SU-DHL-6 (cell line): Measurements from ENCODE around the gene LYL1.

ENCODE experiments used
- H2AFZ ChIP-seq: fragments of 200-600 bp; sonication (generic); 2 replicates; pipeline ENCODE4 v1.6.1; 2014; ENCODE audit warnings: low read depth, mild to moderate bottlenecking, moderate library complexity, mixed read lengths, antibody characterized with exemption, low read length; ENCODE audit not compliant: severe bottlenecking
- H3F3A ChIP-seq: fragments of 200-600 bp; shearing (Covaris generic); 2 replicates; pipeline ENCODE4 v1.6.0; 2016; ENCODE audit warnings: antibody characterized with exemption, mild to moderate bottlenecking; ENCODE audit not compliant: insufficient read depth
- H3K27ac ChIP-seq: fragments of 200-600 bp; sonication (generic); 2 replicates; pipeline ENCODE4 v1.5.1; 2016; ENCODE audit warnings: low read depth, mild to moderate bottlenecking, low read length, moderate library complexity, mixed read lengths
- H3K27me3 ChIP-seq: fragments of 200-600 bp; sonication (generic), shearing (Covaris generic); 2 replicates; pipeline ENCODE4 v1.6.0; 2014; ENCODE audit warnings: mild to moderate bottlenecking, low read length
- H3K36me3 ChIP-seq: fragments of 200-600 bp; sonication (generic); 2 replicates; pipeline ENCODE4 v1.6.1; 2014; ENCODE audit warnings: mild to moderate bottlenecking, low read length, mixed read lengths
- H3K4me2 ChIP-seq: fragments of 300-600, 200-600 bp; shearing (Covaris generic), sonication (generic); 2 replicates; pipeline ENCODE4 v1.6.0; 2014; ENCODE audit warnings: low read length, low read depth, mild to moderate bottlenecking; ENCODE audit not compliant: poor library complexity, severe bottlenecking
- H3K4me3 ChIP-seq: fragments of 200-600 bp; sonication (generic); 2 replicates; pipeline ENCODE4 v1.5.1; 2014; ENCODE audit warnings: antibody characterized with exemption, low read length, mild to moderate bottlenecking, mixed read lengths; ENCODE audit not compliant: insufficient read depth, poor library complexity, severe bottlenecking
- H3K79me2 ChIP-seq: fragments of 200-600 bp; sonication (generic); 2 replicates; pipeline ENCODE4 v1.6.1; 2014; ENCODE audit warnings: mild to moderate bottlenecking, low read length, moderate library complexity; ENCODE audit not compliant: insufficient read depth
- H3K9ac ChIP-seq: fragments of 200-600 bp; sonication (generic); 2 replicates; pipeline ENCODE4 v1.7.0; 2014; ENCODE audit warnings: mild to moderate bottlenecking, low read length
- H3K9me2 ChIP-seq: fragments of 200-600 bp; sonication (generic); replicated peaks from 2 replicates; pipeline ENCODE4 v1.6.1; 2014; ENCODE audit warnings: low read length; ENCODE audit not compliant: insufficient read depth
- H3K9me3 ChIP-seq: fragments of 200-600 bp; sonication (generic); 2 replicates; pipeline ENCODE4 v1.6.1; 2014; ENCODE audit warnings: low read length, mixed read lengths; ENCODE audit not compliant: insufficient read depth
- H4K20me1 ChIP-seq: fragments of 200-600 bp; sonication (generic); 2 replicates; pipeline ENCODE4 v1.6.1; 2014; ENCODE audit warnings: low read depth, mild to moderate bottlenecking, antibody characterized with exemption, low read length, moderate library complexity, mixed read lengths
- EZH2phosphoT487 ChIP-seq: fragments of 200-600 bp; sonication (generic), shearing (Covaris generic); conservative IDR thresholded peaks from 2 replicates; pipeline ENCODE4 v1.6.1; 2018; ENCODE audit warnings: mild to moderate bottlenecking, antibody characterized with exemption, low read length, moderate library complexity, mixed read lengths
- TF ChIP-seq, protein P1 (sequence below): fragments of 200-600 bp; sonication (generic); IDR thresholded peaks from one replicate; pipeline ENCODE4 v1.5.1; 2017; ENCODE audit warnings: antibody characterized with exemption, mild to moderate bottlenecking, low read length, moderate library complexity; ENCODE audit not compliant: insufficient read depth, poor library complexity, severe bottlenecking

Gene LYL1

DNA sequence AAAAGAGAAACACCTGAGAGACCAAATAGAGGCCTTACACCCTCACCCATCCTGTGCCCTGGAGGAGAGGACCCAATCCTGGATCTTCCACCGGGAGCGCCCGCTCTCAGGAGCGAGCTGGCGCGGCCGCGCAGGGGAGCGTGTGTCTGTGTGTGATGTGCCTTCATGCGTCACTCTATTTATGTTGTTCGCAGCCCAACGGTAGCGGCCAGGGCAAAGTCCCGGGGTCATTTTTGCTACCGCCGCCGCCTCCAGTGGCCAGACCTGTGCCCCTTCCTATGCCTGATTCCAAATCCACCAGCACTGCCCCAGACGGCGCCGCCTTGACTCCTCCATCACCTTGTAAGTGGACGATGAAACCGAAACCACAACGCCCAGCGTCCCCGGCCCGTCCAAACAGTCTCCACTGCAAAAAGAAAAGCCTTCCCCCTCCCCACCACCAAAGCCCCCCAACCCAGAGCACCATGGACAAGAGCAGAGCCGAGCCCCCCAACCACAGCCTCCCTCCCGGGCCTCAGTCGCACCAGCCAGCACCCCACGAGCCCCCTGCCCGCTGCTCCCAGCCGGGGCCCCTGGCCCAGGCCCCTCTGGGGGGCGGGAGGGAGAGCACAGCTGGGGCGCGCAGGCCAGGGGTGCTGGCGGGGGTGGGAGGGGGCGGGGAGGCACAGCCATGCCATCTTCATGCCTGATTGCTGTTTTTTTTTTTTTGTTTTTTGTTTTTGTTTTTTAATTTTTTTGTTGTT, 14.7 kb downstream of the LYL1 start:
- no peak overlapping the region for H3K4me2 ChIP-seq
- H2AFZ ChIP-seq: no peak overlapping the region
- H4K20me1 ChIP-seq: no peaks in the 10 kb centered on the region
- H3K4me3 ChIP-seq: no peak overlapping the region
- H3K9me3 ChIP-seq: no peaks in the 10 kb centered on the region
- no peak overlapping the region for H3K27ac ChIP-seq
- H3K79me2 ChIP-seq: no peaks in the 10 kb centered on the region
- H3K36me3 ChIP-seq: no peaks in the 10 kb centered on the region
- no peaks in the 10 kb centered on the region for H3K9me2 ChIP-seq
- no peaks in the 10 kb centered on the region for H3F3A ChIP-seq
- TF ChIP-seq, protein P1, sequence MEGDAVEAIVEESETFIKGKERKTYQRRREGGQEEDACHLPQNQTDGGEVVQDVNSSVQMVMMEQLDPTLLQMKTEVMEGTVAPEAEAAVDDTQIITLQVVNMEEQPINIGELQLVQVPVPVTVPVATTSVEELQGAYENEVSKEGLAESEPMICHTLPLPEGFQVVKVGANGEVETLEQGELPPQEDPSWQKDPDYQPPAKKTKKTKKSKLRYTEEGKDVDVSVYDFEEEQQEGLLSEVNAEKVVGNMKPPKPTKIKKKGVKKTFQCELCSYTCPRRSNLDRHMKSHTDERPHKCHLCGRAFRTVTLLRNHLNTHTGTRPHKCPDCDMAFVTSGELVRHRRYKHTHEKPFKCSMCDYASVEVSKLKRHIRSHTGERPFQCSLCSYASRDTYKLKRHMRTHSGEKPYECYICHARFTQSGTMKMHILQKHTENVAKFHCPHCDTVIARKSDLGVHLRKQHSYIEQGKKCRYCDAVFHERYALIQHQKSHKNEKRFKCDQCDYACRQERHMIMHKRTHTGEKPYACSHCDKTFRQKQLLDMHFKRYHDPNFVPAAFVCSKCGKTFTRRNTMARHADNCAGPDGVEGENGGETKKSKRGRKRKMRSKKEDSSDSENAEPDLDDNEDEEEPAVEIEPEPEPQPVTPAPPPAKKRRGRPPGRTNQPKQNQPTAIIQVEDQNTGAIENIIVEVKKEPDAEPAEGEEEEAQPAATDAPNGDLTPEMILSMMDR: no peak
- TF ChIP-seq EZH2phosphoT487: no peak
- no peak overlapping the region for H3K9ac ChIP-seq
- H3K27me3 ChIP-seq: no peaks in the 10 kb centered on the region

DNA sequence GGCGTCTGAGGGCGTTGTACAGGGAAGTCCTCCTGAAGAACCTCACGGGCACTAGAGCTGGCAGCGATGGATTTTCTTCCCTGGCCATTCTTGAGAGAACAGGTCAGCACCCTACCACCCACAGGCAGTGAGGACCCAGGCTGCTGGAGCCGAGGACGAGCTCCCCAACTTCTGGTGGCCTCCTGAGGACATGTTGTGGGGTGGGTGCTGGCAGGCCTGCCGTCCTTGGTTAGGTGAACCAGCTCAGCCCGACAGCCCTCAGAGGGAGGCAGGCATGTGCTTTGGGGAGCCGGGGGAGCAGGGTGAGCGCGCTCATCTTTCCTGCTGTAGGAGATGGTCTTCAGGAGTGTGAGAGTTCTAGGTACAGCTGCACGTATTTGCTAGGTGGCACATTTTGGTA, 15.4 kb downstream of the LYL1 start:
- Histone ChIP-seq H3K4me2 (no peak overlapping the region), H4K20me1 (no peaks in the 10 kb centered on the region), H3K79me2 (no peaks in the 10 kb centered on the region), H3F3A (no peaks in the 10 kb centered on the region), H3K9me3 (no peaks in the 10 kb centered on the region), H3K4me3 (no peak overlapping the region), H3K27me3 (no peaks in the 10 kb centered on the region), H2AFZ (no peak overlapping the region), H3K9me2 (no peaks in the 10 kb centered on the region), H3K36me3 (no peaks in the 10 kb centered on the region), H3K9ac (no peak overlapping the region), H3K27ac (no peak overlapping the region)
- TF ChIP-seq, protein P1: no peak
- TF ChIP-seq EZH2phosphoT487: no peak

GRCh38 chr19:13086341-13086740, 16.3 kb downstream of the LYL1 start:
- no peak overlapping the region for H2AFZ ChIP-seq
- H3K9me3 ChIP-seq: no peaks in the 10 kb centered on the region
- H3K27me3 ChIP-seq: no peaks in the 10 kb centered on the region
- no peaks in the 10 kb centered on the region for H3K79me2 ChIP-seq
- no peak overlapping the region for H3K4me3 ChIP-seq
- H3K9ac ChIP-seq: no peak overlapping the region
- H3F3A ChIP-seq: no peaks in the 10 kb centered on the region
- H3K9me2 ChIP-seq: no peaks in the 10 kb centered on the region
- TF ChIP-seq, protein P1: no peak
- TF ChIP-seq EZH2phosphoT487: no peak
- H3K36me3 ChIP-seq: no peaks in the 10 kb centered on the region
- no peaks in the 10 kb centered on the region for H4K20me1 ChIP-seq
- no peak overlapping the region for H3K27ac ChIP-seq
- H3K4me2 ChIP-seq: no peak overlapping the region
